ENCODE results near the gene TRIM44.
"Not testable (repeated sequence)": the region's sequence is repeated elsewhere in the genome, so short reads cannot be mapped to it uniquely, and the experiment has no call there.

Gene TRIM44

GRCh38 chr11:35826006-35826405, 163.4 kb downstream of the TRIM44 start:
- DNase-seq = no peak

GRCh38 chr11:35826949-35827348, 164.4 kb downstream of the TRIM44 start:
- no peak for DNase-seq

GRCh38 chr11:35836205-35836604, 173.6 kb downstream of the TRIM44 start:
- DNase-seq = no peak

GRCh38 chr11:35838071-35838470, 175.5 kb downstream of the TRIM44 start:
- DNase-seq = peak; percentile 34

- not testable (repeated sequence) for DNase-seq
These were observed 176.3 kb downstream of the TRIM44 start for GRCh38 chr11:35838697-35839367.

GRCh38 chr11:35839368-35840161, 177.0 kb downstream of the TRIM44 start:
- no peak for DNase-seq

- DNase-seq = no peak
These were observed 179.2 kb downstream of the TRIM44 start for GRCh38 chr11:35841733-35842132.

- no peak for DNase-seq
These were observed 180.4 kb downstream of the TRIM44 start for GRCh38 chr11:35842958-35843357.

- no peak for DNase-seq
These were observed 182.0 kb downstream of the TRIM44 start for GRCh38 chr11:35844579-35844978.

GRCh38 chr11:35845860-35846259, 183.3 kb downstream of the TRIM44 start:
- DNase-seq = no peak

- DNase-seq = no peak
These were observed 184.3 kb downstream of the TRIM44 start for GRCh38 chr11:35846874-35847273.

- no peak for DNase-seq
These were observed 184.9 kb downstream of the TRIM44 start for GRCh38 chr11:35847473-35847872.

- DNase-seq = no peak
These were observed 186.0 kb downstream of the TRIM44 start for GRCh38 chr11:35848616-35849015.

- DNase-seq = no peak
These were observed 187.6 kb downstream of the TRIM44 start for GRCh38 chr11:35850191-35850590.

- DNase-seq = no peak
These were observed 188.8 kb downstream of the TRIM44 start for GRCh38 chr11:35851342-35851741.

- no peak for DNase-seq
These were observed 189.5 kb downstream of the TRIM44 start for GRCh38 chr11:35852056-35852455.

- no peak for DNase-seq
These were observed 191.4 kb downstream of the TRIM44 start for GRCh38 chr11:35853971-35854370.

GRCh38 chr11:35855671-35856070, 193.1 kb downstream of the TRIM44 start:
- no peak for DNase-seq

GRCh38 chr11:35856259-35856658, 193.7 kb downstream of the TRIM44 start:
- no peak for DNase-seq

- no peak for DNase-seq
These were observed 194.2 kb downstream of the TRIM44 start for GRCh38 chr11:35856756-35857155.

- no peak for DNase-seq
These were observed 195.3 kb downstream of the TRIM44 start for GRCh38 chr11:35857922-35858321.

GRCh38 chr11:35859301-35859700, 196.7 kb downstream of the TRIM44 start:
- peak; percentile 3 for DNase-seq

GRCh38 chr11:35860194-35860593, 197.6 kb downstream of the TRIM44 start:
- not testable (repeated sequence) for DNase-seq

GRCh38 chr11:35861191-35861590, 198.6 kb downstream of the TRIM44 start:
- no peak for DNase-seq
